ENCODE measurements around the gene ITPR3. TPM values are rescaled to one million over a fixed set of nuclear protein-coding genes. Genes with fewer than 3 reads are reported as not detected.

The ITPR3 gene
- total RNA-seq, 1 donor from 2014 or later = 8.0 TPM

Small RNA genes within 50 kb of the gene (microRNA-seq; reads per million reads assigned to microRNA genes)
- gene MIR3934 = 2.9 reads per million

Other genes with a start within 250 kb of the ITPR3 start
- gene KIFC1, start 229.5 kb upstream of the ITPR3 start, total RNA-seq = 1.3 TPM
- 43.5 TPM for gene PHF1, start 210.3 kb upstream of the ITPR3 start, total RNA-seq
- gene CUTA, start 203.2 kb upstream of the ITPR3 start, total RNA-seq = 107 TPM
- 5.2 TPM for gene SYNGAP1, start 201.3 kb upstream of the ITPR3 start, total RNA-seq
- gene ZBTB9, start 166.7 kb upstream of the ITPR3 start, total RNA-seq = 4.1 TPM
- 25.4 TPM for gene BAK1, start 41.0 kb upstream of the ITPR3 start, total RNA-seq
- 215 TPM for gene UQCC2, start 90.4 kb downstream of the ITPR3 start, total RNA-seq
- 47.6 TPM for gene IP6K3, start 125.6 kb downstream of the ITPR3 start, total RNA-seq
- 23.2 TPM for gene LEMD2, start 167.8 kb downstream of the ITPR3 start, total RNA-seq
- gene MLN, start 182.7 kb downstream of the ITPR3 start, total RNA-seq = not detected